Right lung (tissue), 5 donors: Measurements from ENCODE around the gene TRPT1. TPM values are rescaled to one million over a fixed set of nuclear protein-coding genes. Genes with fewer than 3 reads are reported as not detected.

Source experiments
- DNase-seq, 2 donors: peaks; one replicate each; pipeline ENCODE4 v3.0.0-alpha.2; 2013
- polyA plus RNA-seq, 5 donors: library from polyadenylated mRNA; unstranded; fragments of 120-200 nt; gene quantifications; one replicate each; pipeline versions ENCODE4 v1.2.1 to v1.2.3, GENCODE V29; 2013; ENCODE audit warnings: inconsistent platforms in 1 of 5, low replicate concordance in 1 of 5; ENCODE audit not compliant: insufficient read length in 5 of 5, insufficient read depth in 1 of 5

TRPT1 gene
- polyA plus RNA-seq, 5 donors = 23.7 to 39.2 (median 32.1) TPM

DNA sequence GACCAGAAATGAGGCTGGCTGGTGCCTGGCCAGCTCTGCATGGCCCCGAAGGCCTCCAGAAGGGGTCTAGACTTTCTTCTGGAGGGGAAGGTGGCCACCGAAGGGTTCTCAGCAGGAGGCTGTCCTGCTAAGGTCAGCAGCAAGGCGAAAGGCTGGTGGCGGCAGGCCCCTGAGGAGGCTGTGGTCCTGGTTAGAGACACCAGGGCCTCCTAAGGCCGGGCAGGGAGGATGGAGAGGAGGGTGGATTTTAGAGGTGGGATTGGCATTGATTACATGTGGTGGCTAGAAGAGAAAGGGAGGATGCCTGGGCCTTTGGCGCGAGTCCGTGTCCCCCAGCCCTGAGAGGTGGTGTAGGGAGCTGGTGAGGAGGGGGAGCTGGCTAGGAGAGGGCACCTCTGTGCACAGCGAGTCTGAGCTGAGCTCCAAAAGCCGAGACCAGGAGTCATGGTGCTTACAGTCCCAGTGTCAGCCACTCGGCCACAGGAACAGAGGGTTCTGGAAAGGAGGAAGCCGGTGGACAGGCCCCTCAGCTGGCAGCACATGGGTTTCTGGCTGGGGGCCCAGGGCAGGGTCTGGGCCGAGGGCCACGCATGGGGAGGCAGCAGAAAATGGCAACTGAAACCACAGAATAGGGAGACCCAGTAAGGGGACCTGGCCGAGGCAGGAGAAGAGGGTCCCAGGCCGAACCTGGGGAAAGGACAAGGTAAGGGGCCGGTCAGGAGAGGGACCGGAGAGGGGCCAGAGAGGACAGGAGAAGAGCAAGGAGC is 17.0 kb downstream of the TRPT1 start:
- no peak for DNase-seq

DNA sequence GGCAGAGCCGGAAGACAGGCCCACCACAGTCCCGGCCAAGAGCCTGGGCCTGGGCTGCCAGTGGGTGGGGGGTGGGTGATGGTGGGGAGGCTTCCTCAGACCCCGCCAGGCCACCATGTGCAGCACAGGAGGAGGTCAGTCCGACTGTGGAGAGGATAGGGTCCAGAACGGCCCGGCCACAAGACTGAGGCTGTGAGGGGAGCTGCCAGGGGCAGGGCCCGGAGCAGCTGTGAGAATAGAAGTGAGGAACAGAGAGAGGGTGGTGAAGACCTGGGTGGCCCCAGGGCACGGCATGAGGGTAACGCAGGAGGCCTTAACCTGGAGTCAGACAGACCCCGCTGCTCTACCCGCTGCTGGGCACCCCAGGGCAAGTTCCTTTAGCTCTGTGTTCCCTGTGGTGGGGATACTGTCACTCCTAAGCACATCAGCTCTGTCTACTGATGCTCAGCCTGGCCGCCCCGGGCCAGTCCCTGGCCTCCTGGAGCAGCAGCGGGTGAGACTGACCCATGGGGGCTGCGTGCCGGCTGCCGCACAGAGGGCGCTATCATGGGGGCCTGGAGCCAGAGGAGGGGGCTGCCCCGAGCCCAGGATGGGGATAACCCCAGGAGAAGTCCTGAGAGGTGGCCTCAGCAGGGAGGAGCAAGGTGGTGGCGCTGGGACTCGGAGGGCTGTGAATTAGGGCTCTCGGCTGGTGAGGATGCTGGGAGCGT is 17.7 kb downstream of the TRPT1 start:
- DNase-seq = no peak

DNA sequence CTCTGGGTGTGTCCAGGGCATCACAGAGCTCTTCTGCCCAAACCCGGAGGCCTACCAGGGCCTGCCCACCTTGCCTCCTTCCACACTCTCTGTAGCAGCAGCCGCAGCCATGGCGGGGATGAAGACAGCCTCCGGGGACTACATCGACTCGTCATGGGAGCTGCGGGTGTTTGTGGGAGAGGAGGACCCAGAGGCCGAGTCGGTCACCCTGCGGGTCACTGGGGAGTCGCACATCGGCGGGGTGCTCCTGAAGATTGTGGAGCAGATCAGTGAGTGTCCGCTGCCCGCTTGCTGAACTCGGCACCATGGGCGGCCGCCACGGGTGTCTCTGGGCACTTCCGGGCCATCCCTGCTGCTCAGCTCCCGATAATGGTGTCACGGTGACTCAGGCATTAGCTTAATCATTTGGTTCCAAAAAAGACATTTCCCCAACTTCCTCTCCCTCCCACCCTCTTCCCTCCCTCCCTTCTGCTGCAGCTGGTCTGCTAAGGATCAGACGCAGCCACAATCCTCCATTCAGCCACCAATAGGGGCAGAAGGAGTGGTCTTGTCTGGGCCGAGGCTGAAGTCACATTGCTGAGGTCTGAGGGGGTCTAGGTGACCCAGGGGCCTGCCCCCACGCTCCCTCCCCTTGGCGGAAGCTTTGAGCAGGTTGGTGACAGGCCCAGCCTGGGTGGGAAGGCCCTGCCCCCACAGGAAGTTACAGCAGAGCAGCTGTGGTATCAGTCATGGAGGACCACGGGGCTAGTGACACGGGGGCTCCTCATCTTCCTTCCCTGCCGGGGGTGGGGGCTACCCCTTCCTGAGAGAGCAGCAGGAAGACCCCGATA is 18.5 kb downstream of the TRPT1 start:
- peak in 1 of 2 donors; percentile 45 for DNase-seq

DNA sequence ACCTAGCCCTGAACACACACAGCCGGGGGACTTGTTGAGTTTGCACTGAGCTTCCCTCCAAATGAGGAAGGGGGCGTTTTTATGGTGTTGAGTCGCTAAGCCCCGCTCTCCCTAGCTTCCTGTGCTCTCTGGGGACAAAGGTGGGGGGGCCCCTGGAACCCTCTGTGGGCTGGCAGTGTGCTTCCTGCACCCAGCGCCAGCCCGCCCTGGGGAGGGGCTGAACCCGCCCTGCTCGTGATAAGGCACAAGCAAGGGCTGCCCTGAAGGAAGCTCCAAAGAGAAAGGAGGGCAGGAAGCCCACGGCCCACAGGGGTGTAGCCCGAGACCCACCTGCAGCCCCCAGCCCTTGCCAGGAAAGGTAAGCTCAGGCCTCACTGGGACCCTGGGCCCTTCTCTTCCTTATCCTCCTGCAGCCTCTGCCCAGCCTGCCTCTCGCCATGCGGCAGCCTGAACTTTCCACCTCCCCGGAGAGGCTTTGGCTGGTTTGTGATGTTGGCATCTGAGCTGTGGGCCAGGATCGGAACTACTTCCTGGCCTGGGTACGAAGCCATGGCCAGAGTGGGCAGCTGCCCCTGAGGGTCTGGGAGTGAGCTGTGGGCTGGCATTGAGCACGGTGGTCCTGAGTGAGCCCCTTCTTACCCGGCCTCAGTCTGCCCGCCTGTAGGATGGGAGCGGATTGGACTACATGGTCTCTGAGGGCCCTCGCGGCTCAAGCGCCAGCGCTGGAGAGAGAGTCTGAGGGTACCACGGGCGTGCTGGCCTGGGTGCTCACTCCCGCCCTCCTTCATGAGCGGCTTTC is 19.3 kb downstream of the TRPT1 start, which contains the start of gene FERMT3:
TSS of gene FERMT3 (plus strand) at position 265 of the 799 bp plus-strand sequence. CDS start 644 bp downstream, outside the sequence.
- no peak for DNase-seq

DNA sequence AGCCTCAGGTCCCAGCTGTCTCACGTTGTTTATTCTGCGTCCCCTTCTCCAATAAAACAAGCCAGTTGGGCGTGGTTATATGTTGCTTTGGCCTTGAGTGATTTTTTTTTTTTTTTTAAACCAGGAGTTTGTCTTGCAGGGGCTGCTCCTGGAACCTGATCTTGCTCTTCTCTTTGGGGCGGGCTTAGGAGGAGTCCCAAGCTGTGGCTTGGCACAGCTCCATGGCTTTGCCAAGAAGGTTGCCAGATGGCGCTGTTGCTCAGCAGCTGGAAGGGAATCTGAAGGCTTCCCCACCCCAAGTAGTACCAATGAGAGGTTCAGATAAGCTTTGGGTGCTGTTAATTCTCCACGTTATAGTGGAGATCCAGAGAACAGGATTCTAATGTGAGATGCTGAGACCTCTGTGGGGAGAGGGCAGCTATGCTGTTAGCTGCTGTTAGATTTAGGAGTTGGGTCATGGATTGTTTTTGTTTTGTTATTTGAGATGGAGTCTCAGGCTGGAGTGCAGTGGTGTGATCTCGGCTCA is 21.5 kb downstream of the TRPT1 start:
- peak; percentile 77 to 78 for DNase-seq

DNA sequence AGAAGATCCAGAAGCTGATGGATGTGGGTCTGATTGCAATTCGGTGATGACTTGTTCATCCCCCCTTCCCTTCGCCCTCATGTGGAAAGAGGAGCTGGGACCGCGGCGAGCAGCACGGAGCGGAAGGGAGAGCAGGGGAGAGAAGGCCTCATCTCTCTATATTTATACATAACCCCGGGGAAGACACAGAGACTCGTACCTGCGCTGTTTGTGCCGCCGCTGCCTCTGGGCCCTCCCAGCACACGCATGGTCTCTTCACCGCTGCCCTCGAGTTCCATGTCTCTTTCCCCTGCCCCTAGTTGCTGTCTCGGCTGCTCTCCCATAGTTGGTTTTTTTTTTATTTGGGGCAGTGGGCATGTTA is 21.9 kb downstream of the TRPT1 start:
- no peak for DNase-seq

DNA sequence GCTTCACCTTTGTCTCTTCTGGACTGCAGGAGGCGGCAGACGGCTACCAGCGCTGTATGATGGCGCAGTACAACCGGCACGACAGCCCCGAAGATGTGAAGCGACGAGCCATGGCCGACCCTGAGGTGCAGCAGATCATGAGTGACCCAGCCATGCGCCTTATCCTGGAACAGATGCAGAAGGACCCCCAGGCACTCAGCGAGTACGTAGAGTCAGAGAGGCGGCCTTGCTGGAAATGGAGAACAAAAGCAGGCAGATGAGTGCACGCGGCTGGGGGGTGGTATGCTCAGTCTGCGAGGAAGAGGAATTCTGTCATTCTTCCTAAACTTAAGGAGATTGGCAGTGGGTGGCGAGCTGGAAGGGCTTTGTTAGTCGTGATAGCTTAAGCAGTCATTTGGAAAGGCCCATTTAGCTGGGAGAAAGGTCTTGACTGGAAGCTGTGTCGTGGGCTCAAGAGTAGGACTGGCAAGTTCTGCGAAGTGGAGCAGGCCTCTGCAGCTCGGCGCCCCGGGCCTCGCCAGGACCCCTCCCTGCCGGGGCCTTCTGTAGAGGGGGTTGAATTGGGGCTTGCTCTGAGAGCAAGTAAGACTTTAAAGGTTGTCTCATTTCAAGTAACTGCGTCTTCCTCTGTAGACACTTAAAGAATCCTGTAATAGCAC is 22.4 kb downstream of the TRPT1 start:
- DNase-seq = no peak

DNA sequence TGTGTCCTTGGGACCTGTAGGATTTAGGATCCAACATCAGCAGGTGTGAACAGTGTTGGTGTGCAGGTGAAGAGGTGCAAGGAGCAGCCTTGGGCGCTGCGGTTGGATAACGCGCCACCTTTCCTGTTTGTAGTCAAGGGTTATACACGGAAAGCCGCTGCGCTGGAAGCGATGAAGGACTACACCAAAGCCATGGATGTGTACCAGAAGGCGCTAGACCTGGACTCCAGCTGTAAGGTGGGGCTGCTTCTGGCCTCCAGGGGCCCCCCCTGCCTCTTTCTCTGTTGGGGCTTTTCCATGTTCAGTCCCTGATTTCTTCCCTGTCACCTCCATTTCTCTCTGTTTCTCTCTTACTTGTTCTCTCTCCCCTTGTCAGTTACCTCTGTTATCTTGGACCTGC is 23.0 kb downstream of the TRPT1 start:
- no peak for DNase-seq

DNA sequence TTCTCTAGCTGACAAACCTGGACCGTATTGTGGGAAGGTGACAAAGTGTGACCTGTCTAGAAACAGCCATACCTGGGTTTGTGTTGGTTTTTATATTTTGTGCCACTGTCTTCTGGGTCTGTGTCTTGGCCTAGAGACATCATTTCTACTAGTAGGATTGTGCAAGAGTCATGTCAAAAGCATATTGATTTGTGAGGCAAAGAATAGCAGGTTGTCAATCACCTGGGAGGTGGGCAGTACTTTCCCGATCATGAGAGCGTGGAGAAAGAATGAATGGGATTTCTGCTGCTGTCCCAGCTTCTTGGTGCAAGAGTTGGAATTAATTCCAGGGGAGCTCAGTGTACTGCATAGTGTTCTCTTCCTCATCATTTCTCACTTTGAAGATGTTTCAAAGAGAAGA is 24.4 kb downstream of the TRPT1 start:
- no peak for DNase-seq

DNA sequence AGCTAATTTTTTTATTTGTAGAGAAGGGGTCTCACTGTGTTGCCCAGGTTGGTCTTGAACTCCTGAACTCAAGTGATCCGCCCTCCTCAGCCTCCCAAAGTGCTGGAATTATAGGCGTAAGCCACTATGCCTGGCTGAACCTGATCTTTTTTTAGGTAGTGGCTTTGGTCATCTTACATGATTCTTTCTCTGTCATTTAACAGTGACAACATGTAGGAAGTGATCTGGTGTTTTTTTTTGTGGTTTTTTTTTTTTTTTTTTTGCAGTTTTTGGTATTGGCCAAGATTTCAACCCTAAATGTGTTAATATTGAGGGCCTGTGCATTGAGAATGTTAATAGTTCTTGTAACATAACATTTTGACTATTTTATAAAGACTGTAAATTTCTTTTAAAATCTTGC is 27.5 kb downstream of the TRPT1 start:
- DNase-seq = no peak

DNA sequence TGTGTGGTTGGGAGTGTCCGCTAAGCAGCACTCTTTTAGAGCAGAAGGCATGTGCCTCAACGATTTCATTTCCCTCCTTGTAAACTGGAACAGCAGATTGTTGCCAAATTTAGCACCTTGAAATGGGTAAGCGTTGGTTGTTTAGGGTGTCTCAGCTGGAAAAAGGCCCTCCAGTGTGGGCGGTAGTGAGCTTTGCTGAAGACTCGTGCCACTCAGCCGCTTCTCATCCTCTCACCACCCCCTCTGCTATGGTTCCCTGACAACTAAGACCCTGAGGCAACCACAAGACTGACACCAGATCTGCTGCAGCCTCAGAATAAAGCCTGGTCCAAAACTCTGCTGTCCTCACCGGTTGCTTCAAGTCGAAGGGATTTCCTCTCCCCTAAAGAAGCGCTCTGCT is 29.4 kb downstream of the TRPT1 start:
- no peak for DNase-seq

DNA sequence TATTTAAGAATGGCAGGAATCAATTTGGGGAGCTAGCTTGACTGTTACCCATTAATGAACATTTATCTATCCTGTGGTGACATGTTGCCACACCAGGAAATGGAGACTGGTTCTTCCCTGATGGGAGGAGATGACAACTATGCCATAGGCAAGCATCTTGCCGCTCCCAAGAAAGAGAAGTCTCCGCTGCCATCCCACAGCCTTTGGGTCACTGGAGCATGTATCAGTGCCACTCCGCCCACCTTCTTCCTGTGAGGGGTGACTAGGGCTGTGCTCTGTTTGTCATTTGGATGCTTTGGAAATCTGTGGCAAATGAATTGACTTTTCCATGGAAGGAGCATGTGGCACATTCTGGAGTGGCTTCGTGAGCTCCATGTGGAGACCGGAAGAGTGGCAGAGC is 33.6 kb downstream of the TRPT1 start:
- no peak for DNase-seq

DNA sequence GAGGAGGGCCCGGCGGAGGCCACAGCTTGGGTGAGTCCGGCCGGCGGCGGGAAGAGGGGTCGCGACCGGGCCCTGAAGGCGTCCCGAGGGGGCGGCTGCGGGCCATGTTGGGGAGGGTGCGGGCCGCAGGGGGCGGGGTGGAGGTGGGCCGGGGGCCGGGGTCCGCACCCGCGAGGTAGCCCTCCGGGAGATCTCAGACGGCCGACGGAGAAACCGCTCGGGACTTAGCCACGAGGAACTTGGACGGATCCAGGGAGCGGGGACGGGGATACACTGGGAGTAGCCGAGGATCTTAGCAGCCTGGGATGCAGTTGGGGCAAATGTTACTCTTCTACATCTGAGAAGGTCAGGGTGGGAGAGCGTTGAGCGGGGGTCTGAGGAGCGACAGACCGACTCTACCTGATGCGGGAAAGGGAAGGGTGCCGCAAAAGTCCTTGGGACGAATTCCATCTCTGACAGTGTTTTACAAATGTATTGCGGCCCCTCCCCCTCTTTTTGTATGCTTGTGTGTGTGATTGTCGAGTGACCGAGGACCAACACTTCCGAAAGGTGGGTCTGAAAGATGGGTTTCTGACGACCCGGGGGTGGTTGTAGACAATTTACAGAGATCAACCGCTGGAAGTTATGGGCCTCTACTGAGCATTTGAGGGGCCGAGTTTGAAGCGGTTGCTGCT is 39.4 kb downstream of the TRPT1 start:
- DNase-seq = no peak

DNA sequence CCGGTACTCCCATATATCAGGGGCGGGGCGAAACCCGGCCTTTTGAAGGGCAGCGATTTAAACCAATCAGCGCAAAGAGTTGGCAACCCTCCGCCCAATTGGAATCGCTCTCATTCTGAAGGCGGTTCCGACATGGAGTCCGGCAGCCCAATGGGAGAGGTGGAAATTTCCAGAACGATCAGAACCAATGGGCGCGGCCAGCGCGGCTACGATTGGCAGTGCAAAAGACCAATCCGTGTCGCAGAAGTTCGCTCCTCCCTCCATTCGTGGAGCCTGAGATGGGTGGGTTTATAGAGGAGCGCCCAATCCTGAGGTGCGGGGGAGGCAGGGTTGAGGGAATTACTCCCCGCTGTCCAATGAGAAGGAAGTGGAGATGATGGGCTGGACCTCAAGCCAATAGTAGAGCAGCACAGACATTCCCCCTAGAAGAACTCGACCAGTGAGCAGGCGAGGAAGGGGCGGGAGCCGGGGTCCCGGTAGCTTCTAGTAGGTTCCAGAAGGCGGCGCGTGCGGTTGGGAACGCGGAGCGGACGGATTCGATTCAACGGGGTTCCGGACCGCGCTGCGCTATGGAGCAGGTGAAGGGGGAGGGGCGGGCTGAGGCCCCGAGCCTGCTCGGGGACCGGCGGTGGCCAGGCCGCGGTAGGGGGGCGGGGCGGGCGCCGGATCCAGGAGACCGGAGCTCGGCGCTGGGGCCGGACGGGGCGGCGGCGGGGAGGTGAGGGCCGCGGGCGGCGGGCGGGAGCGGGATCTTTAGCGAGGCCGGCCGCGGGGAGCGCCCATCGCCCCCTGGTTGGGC is 40.1 kb downstream of the TRPT1 start, which contains the start of gene STIP1:
TSS of gene STIP1 (plus strand) at position 479 of the 799 bp plus-strand sequence. CDS start at position 570, 91 bp downstream.
- peak; percentile 100 for DNase-seq

DNA sequence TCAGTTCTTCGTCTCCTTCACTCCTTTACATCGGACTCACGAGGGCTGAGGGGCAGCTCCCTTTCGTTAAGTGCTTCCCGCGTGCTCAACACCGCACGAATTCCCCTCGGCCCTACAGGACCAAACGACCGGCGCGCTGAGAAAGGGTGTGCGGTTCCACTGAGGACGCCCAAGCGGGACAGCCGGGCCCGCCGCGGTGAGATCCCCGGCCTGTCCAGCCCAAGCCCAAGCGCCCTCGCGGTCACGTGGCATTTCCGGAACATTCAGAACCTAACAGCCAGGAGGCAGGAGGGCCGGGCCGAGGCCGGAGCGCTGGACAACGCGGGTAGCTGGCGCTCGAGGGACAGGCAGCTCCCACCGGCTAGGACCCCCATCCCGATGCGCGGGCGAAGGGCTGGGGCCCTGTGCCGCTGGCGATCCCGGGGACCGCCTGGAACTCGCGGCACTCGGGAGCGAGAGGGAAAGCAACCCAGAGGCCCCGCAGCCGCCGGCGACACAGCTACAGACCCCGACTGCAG is 40.8 kb downstream of the TRPT1 start:
- no peak for DNase-seq

DNA sequence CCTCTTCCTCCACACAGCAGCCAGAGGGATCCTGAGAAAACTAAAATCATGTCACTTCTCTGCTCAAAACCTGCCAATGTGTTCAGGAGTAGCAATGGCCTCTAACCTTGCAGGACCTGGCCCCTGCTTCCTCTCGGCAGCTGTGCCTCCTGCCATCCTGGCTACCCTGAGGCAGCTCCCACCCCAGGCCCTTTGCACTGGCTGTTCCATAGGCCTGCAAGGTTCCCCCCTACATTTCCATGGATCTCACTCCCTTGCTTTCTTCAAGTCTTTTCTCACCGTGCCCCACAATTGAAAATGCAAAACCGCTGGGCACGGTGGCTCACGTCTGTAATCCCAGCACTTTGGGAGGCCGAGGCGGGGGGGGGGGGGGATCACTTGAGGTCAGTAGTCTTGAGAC is 42.1 kb downstream of the TRPT1 start:
- DNase-seq = no peak

DNA sequence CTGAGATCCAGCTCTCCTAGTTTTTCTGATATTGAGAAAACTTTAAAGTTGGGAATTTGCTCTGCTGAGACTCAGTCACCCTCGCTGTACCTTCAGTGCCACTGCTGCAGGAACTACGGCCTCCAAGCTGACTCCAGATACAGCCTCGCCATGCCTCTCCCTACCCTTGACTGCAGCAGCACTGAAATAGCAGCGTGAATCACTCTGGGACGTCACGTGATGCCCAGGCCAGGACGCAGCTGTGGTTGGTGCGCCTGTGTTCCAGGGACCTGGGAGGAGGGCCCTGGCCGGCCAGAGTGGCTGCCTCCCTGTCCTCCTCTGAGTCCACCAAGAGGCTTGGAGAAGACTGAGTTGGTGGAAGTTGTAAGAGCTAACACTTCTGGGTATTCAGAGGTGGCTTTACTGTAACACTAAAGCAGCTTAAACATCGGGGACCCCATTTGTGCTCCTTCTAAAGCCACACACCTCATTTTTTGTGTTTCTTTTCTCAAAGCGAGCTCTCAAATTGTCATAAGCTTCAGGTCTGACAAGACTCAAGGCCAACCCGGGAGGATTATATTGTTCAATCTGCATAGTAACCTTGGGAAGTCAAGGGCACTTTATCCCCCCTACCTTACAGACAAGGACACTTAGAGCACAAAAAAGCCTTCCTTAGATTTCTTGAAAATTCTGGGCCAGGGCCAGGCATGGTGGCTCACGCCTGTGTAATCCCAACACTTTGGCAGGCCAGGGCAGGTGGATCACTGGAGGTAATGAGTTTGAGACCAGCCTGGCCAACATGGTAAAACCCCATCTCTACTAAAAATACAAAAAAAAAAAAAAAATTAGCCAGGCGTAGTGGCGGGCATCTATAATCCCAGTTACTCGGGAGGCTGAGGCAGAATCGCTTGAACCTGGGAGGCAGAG is 44.2 kb downstream of the TRPT1 start:
- peak; percentile 77 to 80 for DNase-seq

DNA sequence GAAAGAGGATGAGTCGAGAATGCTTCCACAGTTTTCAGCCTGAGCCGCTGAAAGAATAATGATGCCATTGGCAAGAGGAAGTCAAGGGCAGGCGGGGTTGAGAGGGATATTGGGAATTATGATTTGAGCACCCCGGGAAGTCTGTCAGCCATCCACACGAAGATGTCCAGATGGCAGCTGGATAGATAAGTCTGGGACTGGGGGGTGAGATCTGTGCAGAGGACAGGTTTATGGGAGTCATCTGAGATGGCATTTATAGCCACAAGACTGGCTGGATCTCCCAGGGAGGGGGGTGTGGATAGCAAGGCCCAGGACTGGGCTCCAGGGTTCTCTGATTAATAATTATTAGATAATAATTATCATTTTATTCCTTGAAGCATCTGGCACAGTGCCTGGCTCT is 45.1 kb downstream of the TRPT1 start:
- DNase-seq = no peak
